Thoracic aorta (tissue), 2 donors: Measurements from ENCODE around the gene BORCS8. TPM values are rescaled to one million over a fixed set of nuclear protein-coding genes. Genes with fewer than 3 reads are reported as not detected.
A peak's percentile ranks its signal among the peaks of the same experiment; 100 is the strongest.

Experiments used
- ATAC-seq: fragments of 150-250 bp; one replicate; pipeline ENCODE4 v1.8.0; 2017; ENCODE audit warnings: low read depth; ENCODE audit not compliant: insufficient number of reproducible peaks, low FRiP score
- DNase-seq: peaks from one replicate; pipeline ENCODE4 v3.0.0-alpha.2; 2020; ENCODE audit warnings: low spot score
- H3K27ac ChIP-seq, 2 donors: fragments of 200-600 bp; sonication (generic); 1 replicate in 1 of 2; 2 replicates in 1 of 2; pipeline ENCODE4 v1.5.1; 2016; ENCODE audit warnings: mild to moderate bottlenecking in 2 of 2, moderate library complexity in 2 of 2
- H3K27me3 ChIP-seq: fragments of 200-600 bp; sonication (generic); replicated peaks from 2 replicates; pipeline ENCODE4 v1.6.0; 2016; ENCODE audit warnings: mild to moderate bottlenecking; ENCODE audit not compliant: insufficient read depth
- H3K36me3 ChIP-seq: fragments of 200-600 bp; sonication (generic); one replicate; pipeline ENCODE4 v1.5.1; 2016
- H3K4me1 ChIP-seq, 2 donors: fragments of 200-600 bp; sonication (generic); 1 replicate in 1 of 2; 2 replicates in 1 of 2; pipeline versions ENCODE4 v1.5.1 to v1.6.0; 2016; ENCODE audit warnings: low read depth in 2 of 2, mild to moderate bottlenecking in 1 of 2; ENCODE audit not compliant: control insufficient read depth in 1 of 2
- H3K4me3 ChIP-seq: fragments of 200-600 bp; sonication (generic); 2 replicates; pipeline ENCODE4 v1.5.1; 2016; ENCODE audit warnings: mild to moderate bottlenecking
- H3K9me3 ChIP-seq: fragments of 200-600 bp; sonication (generic); 2 replicates; pipeline ENCODE4 v1.5.1; 2016
- total RNA-seq, 2 donors: library from RNA; depleted of rRNA; stranded (reverse); fragments of >200 nt; gene quantifications; one replicate each; pipeline versions ENCODE4 v1.1.0 to v1.2.3, GENCODE V29; 2016
- TF ChIP-seq, protein P1 (sequence below): fragments of 200-600 bp; sonication (generic); IDR thresholded peaks from one replicate; pipeline ENCODE4 v1.5.1; 2019; ENCODE audit warnings: antibody characterized with exemption

BORCS8 gene
- total RNA-seq, 2 donors from 2014 or later = 15.2 to 15.4 TPM

DNA sequence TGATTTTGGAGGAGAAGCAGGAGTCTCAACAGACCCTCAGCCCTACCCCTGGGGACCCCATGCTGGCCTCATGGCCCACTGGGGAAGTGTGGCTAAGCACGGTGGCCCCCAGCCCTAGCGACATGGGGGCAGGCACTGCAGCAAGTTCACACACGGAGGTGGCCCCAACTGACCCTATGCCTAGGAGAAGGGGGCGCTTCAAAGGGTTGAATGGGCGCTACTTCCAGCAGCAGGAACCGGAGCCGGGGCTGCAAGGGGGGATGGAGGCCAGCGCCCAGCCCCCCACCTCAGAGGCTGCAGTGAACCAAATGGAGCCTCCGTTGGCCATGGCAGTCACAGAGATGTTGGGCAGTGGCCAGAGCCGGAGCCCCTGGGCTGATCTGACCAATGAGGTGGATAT, 34.7 kb upstream of the BORCS8 start:
- Histone ChIP-seq H3K36me3 (no peaks in the 10 kb centered on the region), H3K4me3 (no peak overlapping the region), H3K4me1 (peaks cover 0 to 7% of the 10 kb centered on the region in 2 donors), H3K9me3 (no peaks in the 10 kb centered on the region), H3K27ac (no peak overlapping the region), H3K27me3 (no peaks in the 10 kb centered on the region)
- TF ChIP-seq, protein P1, sequence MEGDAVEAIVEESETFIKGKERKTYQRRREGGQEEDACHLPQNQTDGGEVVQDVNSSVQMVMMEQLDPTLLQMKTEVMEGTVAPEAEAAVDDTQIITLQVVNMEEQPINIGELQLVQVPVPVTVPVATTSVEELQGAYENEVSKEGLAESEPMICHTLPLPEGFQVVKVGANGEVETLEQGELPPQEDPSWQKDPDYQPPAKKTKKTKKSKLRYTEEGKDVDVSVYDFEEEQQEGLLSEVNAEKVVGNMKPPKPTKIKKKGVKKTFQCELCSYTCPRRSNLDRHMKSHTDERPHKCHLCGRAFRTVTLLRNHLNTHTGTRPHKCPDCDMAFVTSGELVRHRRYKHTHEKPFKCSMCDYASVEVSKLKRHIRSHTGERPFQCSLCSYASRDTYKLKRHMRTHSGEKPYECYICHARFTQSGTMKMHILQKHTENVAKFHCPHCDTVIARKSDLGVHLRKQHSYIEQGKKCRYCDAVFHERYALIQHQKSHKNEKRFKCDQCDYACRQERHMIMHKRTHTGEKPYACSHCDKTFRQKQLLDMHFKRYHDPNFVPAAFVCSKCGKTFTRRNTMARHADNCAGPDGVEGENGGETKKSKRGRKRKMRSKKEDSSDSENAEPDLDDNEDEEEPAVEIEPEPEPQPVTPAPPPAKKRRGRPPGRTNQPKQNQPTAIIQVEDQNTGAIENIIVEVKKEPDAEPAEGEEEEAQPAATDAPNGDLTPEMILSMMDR = no peak
- DNase-seq (no peak), ATAC-seq (no peak)

DNA sequence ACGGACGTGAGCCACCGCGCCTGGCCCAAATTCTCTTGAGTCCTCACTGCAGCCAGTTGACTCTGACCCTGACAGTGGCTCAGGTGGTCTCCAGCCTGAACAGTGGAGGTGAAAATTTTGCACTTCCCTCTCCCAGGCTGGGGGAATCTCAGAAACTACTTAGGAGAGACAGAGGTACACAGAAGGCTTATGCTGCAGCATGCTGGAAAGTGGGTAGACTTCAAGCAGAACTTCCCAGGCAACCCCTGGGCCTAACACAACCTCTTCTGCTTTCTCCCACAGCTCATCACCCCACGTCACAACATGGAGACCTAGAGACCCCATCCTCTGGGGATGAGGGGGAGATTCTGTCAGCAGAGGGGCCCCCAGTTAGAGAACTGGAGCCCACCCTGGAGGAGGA, 34.3 kb upstream of the BORCS8 start:
- Histone ChIP-seq H3K4me1 (peaks cover 0 to 7% of the 10 kb centered on the region in 2 donors), H3K4me3 (no peak overlapping the region), H3K36me3 (no peaks in the 10 kb centered on the region), H3K9me3 (no peaks in the 10 kb centered on the region), H3K27ac (no peak overlapping the region), H3K27me3 (no peaks in the 10 kb centered on the region)
- DNase-seq (no peak), ATAC-seq (no peak)
- TF ChIP-seq, protein P1 = no peak

DNA sequence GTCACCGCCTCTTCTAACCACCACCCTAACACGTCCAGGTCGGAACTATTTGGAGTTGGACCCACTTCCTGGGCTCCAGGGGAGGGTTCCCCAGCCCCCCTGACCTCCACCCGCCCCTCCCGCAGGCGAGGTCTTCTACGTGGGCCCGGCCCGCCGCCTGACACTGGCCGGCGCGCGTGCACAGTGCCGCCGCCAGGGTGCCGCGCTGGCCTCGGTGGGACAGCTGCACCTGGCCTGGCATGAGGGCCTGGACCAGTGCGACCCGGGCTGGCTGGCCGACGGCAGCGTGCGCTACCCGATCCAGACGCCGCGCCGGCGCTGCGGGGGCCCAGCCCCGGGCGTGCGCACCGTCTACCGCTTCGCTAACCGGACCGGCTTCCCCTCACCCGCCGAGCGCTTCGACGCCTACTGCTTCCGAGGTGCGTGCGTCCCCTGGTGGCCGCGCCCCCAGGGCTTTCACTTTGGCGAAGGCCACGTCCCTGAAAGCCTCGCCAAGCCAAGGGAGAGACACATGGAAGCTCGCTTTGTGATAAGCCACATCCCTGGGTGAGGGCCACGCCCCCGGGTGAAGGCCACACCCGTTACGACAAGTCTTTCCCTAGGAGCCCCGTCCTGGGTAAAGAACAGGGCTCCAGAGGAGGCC, 33.0 kb upstream of the BORCS8 start:
- ATAC-seq = no peak

DNA sequence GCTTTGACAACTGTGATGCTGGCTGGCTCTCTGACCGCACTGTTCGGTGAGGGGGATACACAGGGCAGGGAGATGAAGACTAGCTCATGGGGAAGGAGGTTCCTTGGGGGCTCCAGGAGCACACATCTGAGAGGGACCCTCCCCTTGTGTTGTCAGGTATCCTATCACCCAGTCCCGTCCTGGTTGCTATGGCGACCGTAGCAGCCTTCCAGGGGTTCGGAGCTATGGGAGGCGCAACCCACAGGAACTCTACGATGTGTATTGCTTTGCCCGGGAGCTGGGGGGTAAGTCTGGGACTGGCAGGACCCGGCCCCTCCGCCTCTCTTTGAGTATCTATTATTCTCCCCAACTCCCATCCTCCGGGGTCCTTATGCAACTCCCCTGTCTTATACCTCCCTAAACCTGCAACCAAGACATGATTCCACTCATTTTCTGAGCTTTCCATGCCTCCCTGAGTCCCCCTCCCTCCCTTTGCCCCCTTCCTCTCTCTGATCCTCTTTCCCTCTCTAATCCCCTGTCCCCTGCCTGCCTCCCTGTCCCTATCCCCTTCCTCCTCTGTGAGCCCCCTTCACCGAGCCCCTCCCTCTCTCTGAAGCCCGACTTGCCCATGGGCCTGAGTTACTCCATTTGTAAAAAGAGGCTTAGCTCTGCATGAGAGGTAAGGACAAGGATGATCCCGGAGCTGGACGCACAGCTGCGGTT, 32.3 kb upstream of the BORCS8 start:
- Histone ChIP-seq H3K27me3 (no peaks in the 10 kb centered on the region), H3K36me3 (no peaks in the 10 kb centered on the region), H3K4me3 (peak overlapping the region; percentile 69), H3K9me3 (no peaks in the 10 kb centered on the region), H3K27ac (no peak overlapping the region), H3K4me1 (peaks cover 0 to 7% of the 10 kb centered on the region in 2 donors)
- TF ChIP-seq, protein P1 = no peak
- no peak for DNase-seq
- no peak for ATAC-seq

More for the DNA sequence above, 33.0 kb upstream of the BORCS8 start:
- H3K4me1 ChIP-seq = peaks cover 0 to 7% of the 10 kb centered on the region in 2 donors
- TF ChIP-seq, protein P1 = peak; percentile 37
- H3K27ac ChIP-seq = no peak overlapping the region
- no peaks in the 10 kb centered on the region for H3K9me3 ChIP-seq
- H3K27me3 ChIP-seq = no peaks in the 10 kb centered on the region
- H3K36me3 ChIP-seq = no peaks in the 10 kb centered on the region
- DNase-seq = no peak
- peak overlapping the region; percentile 69 for H3K4me3 ChIP-seq

DNA sequence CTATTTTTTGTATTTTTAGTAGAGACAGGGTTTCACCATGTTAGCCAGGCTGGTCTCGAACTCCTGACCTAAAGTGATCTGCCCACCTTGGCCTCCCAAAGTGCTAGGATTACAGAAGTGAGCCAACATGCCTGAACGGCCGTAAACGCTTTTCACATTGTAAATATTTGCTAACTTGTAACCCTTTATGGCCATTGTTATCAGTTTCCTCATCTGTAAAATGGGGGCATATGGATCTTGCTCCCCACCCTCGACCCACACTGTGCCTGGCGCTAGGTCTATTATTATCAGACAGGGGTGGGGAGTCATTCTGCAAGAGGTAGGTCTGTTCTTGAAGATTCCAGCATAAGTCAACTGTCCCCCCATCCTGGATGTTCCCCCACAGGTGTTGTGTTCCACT, 31.7 kb upstream of the BORCS8 start:
- Histone ChIP-seq H3K4me1 (peaks cover 0 to 7% of the 10 kb centered on the region in 2 donors), H3K4me3 (no peak overlapping the region), H3K27ac (no peak overlapping the region), H3K9me3 (no peaks in the 10 kb centered on the region), H3K36me3 (no peaks in the 10 kb centered on the region), H3K27me3 (no peaks in the 10 kb centered on the region)
- ATAC-seq = no peak
- TF ChIP-seq, protein P1 = no peak
- no peak for DNase-seq
